Astrocyte of the spinal cord (primary cell): ENCODE results near the gene SUGT1.

Source experiments
- DNase-seq: peaks from one replicate; pipeline ENCODE4 v3.0.0; 2011; ENCODE audit warnings: low read depth, low spot score
- H3K4me3 ChIP-seq: 2 replicates; pipeline ENCODE4 v1.5.1; 2011; ENCODE audit warnings: low read depth, mild to moderate bottlenecking, low read length, moderate library complexity
- in situ Hi-C: cut with HindIII; loops from 2 replicates; pipeline ENCODE4 v1.10.0; 2017; ENCODE audit warnings: low sequenced_read_pairs
- TF ChIP-seq, protein P1 (sequence below): IDR thresholded peaks from 2 replicates; pipeline ENCODE4 v1.5.1; 2012; ENCODE audit warnings: low read depth, mild to moderate bottlenecking, low read length, inconsistent platforms

SUGT1 gene

DNA sequence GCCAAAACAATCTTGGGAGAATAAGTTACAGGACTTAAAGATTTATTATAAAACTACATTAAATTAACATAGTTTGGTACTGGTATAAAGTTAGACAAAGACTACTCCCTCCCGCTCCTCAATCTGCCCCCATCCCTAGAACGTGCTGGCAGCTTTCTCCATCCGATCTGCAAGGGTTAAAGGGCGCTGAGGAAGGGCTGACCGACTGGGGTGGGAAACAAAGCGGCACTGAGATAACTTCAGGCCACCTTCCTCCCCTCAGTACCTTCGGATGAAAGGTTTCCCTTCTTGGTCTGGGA lies 790 bp upstream of the SUGT1 start:
- TF ChIP-seq, protein P1, sequence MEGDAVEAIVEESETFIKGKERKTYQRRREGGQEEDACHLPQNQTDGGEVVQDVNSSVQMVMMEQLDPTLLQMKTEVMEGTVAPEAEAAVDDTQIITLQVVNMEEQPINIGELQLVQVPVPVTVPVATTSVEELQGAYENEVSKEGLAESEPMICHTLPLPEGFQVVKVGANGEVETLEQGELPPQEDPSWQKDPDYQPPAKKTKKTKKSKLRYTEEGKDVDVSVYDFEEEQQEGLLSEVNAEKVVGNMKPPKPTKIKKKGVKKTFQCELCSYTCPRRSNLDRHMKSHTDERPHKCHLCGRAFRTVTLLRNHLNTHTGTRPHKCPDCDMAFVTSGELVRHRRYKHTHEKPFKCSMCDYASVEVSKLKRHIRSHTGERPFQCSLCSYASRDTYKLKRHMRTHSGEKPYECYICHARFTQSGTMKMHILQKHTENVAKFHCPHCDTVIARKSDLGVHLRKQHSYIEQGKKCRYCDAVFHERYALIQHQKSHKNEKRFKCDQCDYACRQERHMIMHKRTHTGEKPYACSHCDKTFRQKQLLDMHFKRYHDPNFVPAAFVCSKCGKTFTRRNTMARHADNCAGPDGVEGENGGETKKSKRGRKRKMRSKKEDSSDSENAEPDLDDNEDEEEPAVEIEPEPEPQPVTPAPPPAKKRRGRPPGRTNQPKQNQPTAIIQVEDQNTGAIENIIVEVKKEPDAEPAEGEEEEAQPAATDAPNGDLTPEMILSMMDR: no peak
- H3K4me3 ChIP-seq: peak overlapping the region; percentile 91
- no peak for DNase-seq
- in situ Hi-C loops: no loop called here

DNA sequence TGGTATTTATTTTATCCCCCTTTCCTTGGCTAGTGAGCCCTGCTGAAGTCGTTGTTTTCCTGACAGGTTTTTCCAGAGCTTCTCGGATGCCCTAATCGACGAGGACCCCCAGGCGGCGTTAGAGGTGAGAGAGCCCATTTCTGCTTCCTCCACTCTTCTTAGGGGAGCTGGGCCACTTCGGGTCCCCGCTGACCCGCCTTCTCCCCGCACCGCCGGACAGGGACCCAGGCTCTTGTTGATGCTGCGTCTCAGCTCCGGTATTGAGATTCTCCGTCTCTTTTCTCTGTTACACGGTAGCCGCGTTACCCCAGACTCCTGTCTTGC lies 306 bp downstream of the SUGT1 start:
- H3K4me3 ChIP-seq: peak overlapping the region; percentile 91
- in situ Hi-C loops: no loop called here
- DNase-seq: no peak

DNA sequence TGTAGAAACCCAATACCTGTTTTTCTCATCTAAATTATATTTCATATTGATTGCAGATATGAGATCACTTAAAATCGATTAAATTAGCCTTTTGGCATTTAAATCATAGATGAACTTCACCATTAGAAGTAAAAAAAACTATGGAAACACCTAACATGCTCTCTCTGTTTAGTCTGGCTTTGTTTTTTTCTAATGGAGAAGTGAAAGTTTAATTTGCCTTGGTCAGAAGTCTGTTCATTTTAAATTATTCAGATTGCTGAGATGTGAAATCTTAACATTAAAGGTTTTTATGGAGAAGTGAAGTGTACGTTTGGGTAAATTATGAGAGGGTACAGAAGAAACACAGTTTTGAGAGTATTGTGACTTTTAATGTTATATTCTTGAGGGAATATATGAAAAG lies 6.7 kb downstream of the SUGT1 start:
- TF ChIP-seq, protein P1: no peak
- DNase-seq: no peak
- H3K4me3 ChIP-seq: no peak overlapping the region
- in situ Hi-C loops: no loop called here

More for the DNA sequence above, 306 bp downstream of the SUGT1 start:
- TF ChIP-seq, protein P1: no peak

DNA sequence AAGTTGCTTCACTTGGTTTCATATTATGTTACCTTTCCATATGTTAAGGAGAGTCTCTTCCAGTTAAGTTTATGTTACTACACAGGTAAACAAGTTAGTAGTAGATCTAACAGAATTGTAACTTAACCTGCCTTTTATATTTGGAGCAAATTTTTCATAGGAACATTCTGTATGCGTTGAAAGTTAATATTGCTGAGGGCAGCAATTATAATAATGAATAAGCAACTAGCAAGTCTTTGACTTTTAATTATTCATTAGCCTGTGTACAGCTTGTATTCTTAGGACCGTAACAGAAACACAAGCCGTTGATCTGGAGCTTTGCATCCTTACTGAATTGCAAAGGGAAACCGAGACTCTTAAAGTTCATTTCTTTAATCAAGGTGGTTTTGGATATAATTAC lies 11.6 kb downstream of the SUGT1 start:
- TF ChIP-seq, protein P1: no peak
- no peak overlapping the region for H3K4me3 ChIP-seq
- DNase-seq: no peak
- in situ Hi-C loops: no loop called here

DNA sequence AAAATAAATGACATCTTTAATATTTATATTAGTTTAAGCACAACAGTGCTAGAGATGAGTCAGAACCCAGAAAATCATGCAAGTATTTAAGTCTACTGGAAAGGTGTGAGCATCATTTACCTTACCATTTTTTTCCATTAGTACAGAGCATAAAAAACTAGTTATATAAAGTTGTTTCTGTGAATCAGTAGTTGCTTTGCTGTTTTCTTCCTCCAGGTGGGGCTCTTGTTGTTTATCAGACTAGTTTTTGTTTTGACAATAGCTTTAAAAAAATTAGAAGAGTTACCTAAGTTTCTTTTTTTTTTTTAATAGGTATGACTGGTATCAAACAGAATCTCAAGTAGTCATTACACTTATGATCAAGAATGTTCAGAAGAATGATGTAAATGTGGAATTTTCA lies 12.7 kb downstream of the SUGT1 start:
- TF ChIP-seq, protein P1: peak; percentile 46
- peak; percentile 28 for DNase-seq
- in situ Hi-C loops: no loop called here
- H3K4me3 ChIP-seq: no peak overlapping the region

DNA sequence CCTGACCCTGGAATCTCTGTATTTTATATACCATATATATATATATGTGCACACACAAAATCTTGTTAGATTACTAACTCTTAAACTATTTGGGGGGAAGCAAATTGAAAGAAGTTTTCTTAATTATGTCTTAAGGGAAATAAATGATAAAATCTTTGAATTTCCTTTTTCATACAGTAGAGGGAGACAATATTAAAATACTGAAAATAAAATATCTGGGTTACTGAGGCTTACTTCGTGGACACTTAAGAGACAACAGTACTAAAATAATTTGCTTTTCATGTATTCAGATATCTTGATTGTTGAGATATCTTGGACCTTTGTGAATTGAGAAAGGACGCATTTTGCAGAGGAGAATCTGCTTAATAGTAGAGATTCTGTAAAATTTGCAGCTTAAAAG lies 17.0 kb downstream of the SUGT1 start:
- in situ Hi-C loops: no loop called here
- DNase-seq: no peak
- TF ChIP-seq, protein P1: no peak
- no peak overlapping the region for H3K4me3 ChIP-seq

DNA sequence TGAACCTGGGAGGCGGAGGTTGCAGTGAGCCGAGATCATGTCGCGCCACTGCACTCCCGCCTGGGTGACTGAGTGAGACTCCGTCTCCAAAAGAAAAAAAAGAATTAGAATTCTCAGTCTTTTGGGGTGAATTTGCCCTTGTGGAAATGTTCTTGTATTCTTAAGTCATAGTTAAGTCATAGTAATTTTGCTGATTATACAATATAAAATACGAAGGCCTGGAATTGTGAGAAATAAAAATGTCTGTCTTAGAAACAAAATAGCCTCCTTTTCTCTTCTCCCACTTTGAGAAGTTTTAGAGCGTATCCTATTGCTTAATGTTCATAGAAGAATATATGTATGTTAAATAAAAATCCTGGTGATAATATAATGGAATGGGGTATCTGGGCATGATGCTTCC lies 18.1 kb downstream of the SUGT1 start:
- H3K4me3 ChIP-seq: no peak overlapping the region
- TF ChIP-seq, protein P1: no peak
- no peak for DNase-seq
- in situ Hi-C loops: no loop called here
